ENCODE results near the gene CUL4A.
"Not testable (repeated sequence)": the region's sequence is repeated elsewhere in the genome, so short reads cannot be mapped to it uniquely, and the experiment has no call there.

The CUL4A gene

GRCh38 chr13:113209336-113209758 lies at the start of gene CUL4A:
TSS of gene CUL4A (plus strand) at chr13:113209613. CDS start at chr13:113209628, 15 bp downstream.
- TF ChIP-seq CTCF (IDR thresholded peaks at IDR 0.05; ENCODE audit: insufficient read depth, missing control alignments): no peak
- no peak for FAIRE-seq
- no peak for DNase-seq (ENCODE audit: insufficient read length, low spot score)

GRCh38 chr13:113159701-113160100 lies 49.7 kb upstream of the CUL4A start:
- DNase-seq (ENCODE audit: insufficient read length, low spot score): no peak
- FAIRE-seq: no peak
- no peak for TF ChIP-seq CTCF (IDR thresholded peaks at IDR 0.05; ENCODE audit: insufficient read depth, missing control alignments)

GRCh38 chr13:113160983-113161382 lies 48.4 kb upstream of the CUL4A start:
- DNase-seq (ENCODE audit: insufficient read length, low spot score): no peak
- no peak for TF ChIP-seq CTCF (IDR thresholded peaks at IDR 0.05; ENCODE audit: insufficient read depth, missing control alignments)
- no peak for FAIRE-seq

GRCh38 chr13:113161433-113161832 lies 48.0 kb upstream of the CUL4A start:
- no peak for TF ChIP-seq CTCF (IDR thresholded peaks at IDR 0.05; ENCODE audit: insufficient read depth, missing control alignments)
- DNase-seq (ENCODE audit: insufficient read length, low spot score): no peak
- FAIRE-seq: no peak

GRCh38 chr13:113161975-113162374 lies 47.4 kb upstream of the CUL4A start:
- FAIRE-seq; DNase-seq (ENCODE audit: insufficient read length, low spot score): not testable (repeated sequence)

- no peak for TF ChIP-seq CTCF (IDR thresholded peaks at IDR 0.05; ENCODE audit: insufficient read depth, missing control alignments)
- DNase-seq (ENCODE audit: insufficient read length, low spot score) (no peak), FAIRE-seq (no peak)
Measured at GRCh38 chr13:113162783-113163685, 46.4 kb upstream of the CUL4A start.

- no peak for TF ChIP-seq CTCF (IDR thresholded peaks at IDR 0.05; ENCODE audit: insufficient read depth, missing control alignments)
- no peak for FAIRE-seq
Measured at GRCh38 chr13:113164492-113164891, 44.9 kb upstream of the CUL4A start.

More at GRCh38 chr13:113164492-113164891, 44.9 kb upstream of the CUL4A start:
- DNase-seq (ENCODE audit: insufficient read length, low spot score): no peak

Data from D721Med (cell line).